Measurements from ENCODE around the gene NTF3.

NTF3 gene

DNA sequence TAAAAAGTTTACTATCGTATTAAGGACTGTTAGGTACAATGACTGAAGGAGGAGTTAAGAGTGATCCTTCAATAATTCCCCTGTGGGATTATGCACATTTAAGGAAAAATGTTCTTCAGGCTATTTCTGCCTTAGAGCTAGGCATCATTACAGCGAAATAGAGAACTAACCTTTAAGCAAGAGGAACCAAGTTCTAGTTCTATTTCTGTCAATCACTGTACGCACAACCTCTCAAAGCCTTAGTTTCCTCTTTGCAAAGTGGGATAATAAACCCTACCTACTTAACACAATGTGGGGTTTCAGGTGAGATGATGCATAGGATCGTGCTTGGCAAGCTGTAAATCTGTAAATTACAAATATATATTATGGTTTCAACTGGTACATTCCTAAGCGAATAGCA lies 15.4 kb downstream of the NTF3 start:
- TF ChIP-seq, protein P1, sequence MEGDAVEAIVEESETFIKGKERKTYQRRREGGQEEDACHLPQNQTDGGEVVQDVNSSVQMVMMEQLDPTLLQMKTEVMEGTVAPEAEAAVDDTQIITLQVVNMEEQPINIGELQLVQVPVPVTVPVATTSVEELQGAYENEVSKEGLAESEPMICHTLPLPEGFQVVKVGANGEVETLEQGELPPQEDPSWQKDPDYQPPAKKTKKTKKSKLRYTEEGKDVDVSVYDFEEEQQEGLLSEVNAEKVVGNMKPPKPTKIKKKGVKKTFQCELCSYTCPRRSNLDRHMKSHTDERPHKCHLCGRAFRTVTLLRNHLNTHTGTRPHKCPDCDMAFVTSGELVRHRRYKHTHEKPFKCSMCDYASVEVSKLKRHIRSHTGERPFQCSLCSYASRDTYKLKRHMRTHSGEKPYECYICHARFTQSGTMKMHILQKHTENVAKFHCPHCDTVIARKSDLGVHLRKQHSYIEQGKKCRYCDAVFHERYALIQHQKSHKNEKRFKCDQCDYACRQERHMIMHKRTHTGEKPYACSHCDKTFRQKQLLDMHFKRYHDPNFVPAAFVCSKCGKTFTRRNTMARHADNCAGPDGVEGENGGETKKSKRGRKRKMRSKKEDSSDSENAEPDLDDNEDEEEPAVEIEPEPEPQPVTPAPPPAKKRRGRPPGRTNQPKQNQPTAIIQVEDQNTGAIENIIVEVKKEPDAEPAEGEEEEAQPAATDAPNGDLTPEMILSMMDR (IDR thresholded peaks at IDR 0.05; ENCODE audit: low read depth, low read length, missing control alignments), result no peak
- in situ Hi-C loops (cut with HindIII; ENCODE audit: low sequenced_read_pairs), result no loop called here
- H3K4me3 ChIP-seq (ENCODE audit: low read depth, low read length), result no peak overlapping the region
- DNase-seq (ENCODE audit: low read depth), result no peak

DNA sequence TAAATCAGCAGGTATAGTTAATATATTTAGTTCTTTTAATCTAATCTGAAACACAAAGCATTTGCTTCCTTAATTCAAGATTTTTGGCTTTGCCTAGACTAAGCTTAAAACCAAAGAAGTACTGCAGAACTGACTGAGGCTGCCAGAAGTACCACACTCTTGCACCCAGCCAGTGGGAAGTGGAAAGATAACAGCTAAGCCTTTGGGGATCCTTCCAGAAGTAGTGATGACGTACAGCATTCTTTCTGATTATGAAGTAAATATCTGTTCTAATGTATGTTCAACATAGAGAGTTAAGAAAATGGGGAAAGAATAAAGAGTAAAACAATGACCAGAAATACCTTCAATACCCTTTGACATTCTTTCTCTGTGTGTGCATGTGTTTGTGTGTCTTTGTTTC lies 19.3 kb downstream of the NTF3 start:
- DNase-seq (ENCODE audit: low read depth), result no peak
- TF ChIP-seq, protein P1 (IDR thresholded peaks at IDR 0.05; ENCODE audit: low read depth, low read length, missing control alignments), result no peak
- no peak overlapping the region for H3K4me3 ChIP-seq (ENCODE audit: low read depth, low read length)
- in situ Hi-C loops (cut with HindIII; ENCODE audit: low sequenced_read_pairs), result no loop called here

DNA sequence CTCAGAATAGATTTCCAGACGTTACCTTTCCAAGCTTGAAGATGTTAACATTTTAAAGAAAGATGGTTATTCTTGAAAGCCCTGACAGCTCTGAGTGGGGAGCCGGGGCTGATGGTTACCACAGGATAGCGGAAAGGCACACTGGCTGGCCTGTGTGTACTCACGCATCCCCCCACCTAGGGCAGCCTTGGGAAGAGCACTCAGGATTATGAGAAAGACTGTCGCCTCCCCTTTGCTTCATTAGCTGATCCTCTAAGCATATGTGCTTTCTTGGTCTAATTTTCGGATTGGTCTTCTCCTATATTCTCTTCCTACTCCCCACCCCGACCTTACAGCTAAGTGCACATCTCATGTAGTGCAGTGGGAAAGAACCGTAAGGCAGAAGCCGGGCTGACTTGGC lies 20.7 kb downstream of the NTF3 start:
- DNase-seq (ENCODE audit: low read depth), result no peak
- TF ChIP-seq, protein P1 (IDR thresholded peaks at IDR 0.05; ENCODE audit: low read depth, low read length, missing control alignments), result no peak
- H3K4me3 ChIP-seq (ENCODE audit: low read depth, low read length), result no peak overlapping the region
- in situ Hi-C loops (cut with HindIII; ENCODE audit: low sequenced_read_pairs), result no loop called here

DNA sequence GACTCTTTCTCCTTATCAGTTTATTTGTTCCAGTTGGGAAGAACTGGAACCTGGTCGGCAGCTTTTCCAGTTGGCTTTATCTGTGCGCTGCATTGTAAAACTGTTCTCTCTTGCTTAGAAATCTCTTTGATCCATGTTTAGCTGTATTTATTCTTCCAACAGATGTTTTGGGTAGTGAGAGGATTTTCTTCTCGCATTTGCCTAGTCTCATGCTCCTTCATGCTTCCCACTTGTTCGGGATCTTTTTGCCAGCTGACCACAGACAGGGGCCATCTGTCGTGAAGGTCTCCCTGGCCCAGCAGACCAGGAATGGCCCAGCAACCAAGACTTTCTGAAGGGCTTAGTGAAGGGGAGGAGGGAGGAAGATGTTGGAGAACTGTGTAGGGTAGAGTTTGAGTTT lies 21.6 kb downstream of the NTF3 start:
- TF ChIP-seq, protein P1 (IDR thresholded peaks at IDR 0.05; ENCODE audit: low read depth, low read length, missing control alignments), result no peak
- no peak overlapping the region for H3K4me3 ChIP-seq (ENCODE audit: low read depth, low read length)
- in situ Hi-C loops (cut with HindIII; ENCODE audit: low sequenced_read_pairs), result no loop called here
- no peak for DNase-seq (ENCODE audit: low read depth)

DNA sequence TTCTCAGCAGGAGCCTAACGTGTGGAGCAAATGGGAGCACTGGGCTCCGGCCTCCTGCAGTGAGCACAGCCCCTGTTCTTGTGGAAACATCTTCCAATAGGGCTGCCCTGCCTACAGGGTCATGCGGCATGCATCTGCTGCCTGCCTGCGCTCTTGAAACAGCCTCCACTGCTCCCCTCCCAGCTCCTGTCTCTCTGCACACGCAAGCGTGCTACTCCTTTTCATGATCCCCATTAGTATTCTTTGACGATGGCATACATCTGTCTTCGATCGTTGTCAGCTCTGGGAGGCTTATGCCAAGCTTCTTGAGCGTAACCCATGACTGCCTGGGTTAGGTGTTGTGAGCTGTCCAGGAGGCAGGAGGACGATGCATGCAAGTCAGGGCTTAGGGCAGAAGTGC lies 23.1 kb downstream of the NTF3 start:
- in situ Hi-C loops (cut with HindIII; ENCODE audit: low sequenced_read_pairs), result no loop called here
- TF ChIP-seq, protein P1 (IDR thresholded peaks at IDR 0.05; ENCODE audit: low read depth, low read length, missing control alignments), result no peak

DNA sequence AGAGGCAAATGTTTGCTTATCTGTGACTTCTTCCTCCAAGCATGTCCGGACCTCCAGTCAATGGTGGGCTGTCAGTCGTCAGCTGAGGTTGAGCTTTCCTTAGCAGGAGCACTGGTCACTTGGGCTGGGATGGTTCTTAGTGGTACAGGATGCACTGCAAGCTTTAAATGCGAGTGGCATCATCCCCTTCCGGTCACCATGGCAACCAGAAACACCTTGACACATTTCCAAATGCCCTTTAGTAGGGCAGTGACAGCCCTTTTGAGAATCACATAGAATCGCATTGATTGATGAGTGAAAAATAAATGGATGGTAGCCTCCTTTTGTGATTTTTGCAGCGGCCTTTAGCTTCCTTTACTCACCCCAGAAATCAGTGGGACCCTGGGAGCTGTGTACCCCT lies 24.1 kb downstream of the NTF3 start:
- in situ Hi-C loops (cut with HindIII; ENCODE audit: low sequenced_read_pairs), result no loop called here
- H3K4me3 ChIP-seq (ENCODE audit: low read depth, low read length), result no peak overlapping the region
- TF ChIP-seq, protein P1 (IDR thresholded peaks at IDR 0.05; ENCODE audit: low read depth, low read length, missing control alignments), result no peak
- DNase-seq (ENCODE audit: low read depth), result no peak

More for the DNA sequence above, 23.1 kb downstream of the NTF3 start:
- no peak for DNase-seq (ENCODE audit: low read depth)
- no peak overlapping the region for H3K4me3 ChIP-seq (ENCODE audit: low read depth, low read length)

DNA sequence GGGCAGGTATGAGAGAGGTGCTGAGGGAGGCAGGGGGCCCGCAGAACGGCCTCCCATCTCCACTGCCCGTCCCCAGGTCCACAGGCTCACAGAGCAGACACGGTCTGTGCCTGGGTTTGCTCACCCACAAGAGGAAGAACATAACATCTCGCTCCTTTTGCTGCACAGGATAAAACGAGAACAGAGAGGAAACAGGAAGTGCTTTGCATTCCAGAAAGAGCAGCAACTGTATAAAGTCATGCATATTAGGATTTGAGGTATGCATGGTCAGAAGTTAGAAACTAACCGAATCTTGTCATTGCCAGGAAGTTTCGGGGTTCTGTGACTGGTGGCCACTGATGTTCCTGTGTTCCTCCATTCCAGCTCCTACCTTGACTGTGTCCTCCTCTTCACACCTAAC lies 25.0 kb downstream of the NTF3 start:
- TF ChIP-seq, protein P1 (IDR thresholded peaks at IDR 0.05; ENCODE audit: low read depth, low read length, missing control alignments), result no peak
- no peak overlapping the region for H3K4me3 ChIP-seq (ENCODE audit: low read depth, low read length)
- in situ Hi-C loops (cut with HindIII; ENCODE audit: low sequenced_read_pairs), result no loop called here
- DNase-seq (ENCODE audit: low read depth), result peak; percentile 26
